Lower leg skin (tissue), 3 donors: ENCODE results near the gene EVA1A.

Source experiments
- POLR2A ChIP-seq, 2 donors: fragments of 450-650 bp; IDR thresholded peaks; one replicate each; pipeline ENCODE4 v1.6.1; 2016 to 2017; ENCODE audit warnings: antibody characterized with exemption in 2 of 2, mild to moderate bottlenecking in 1 of 2, moderate library complexity in 1 of 2
- TF ChIP-seq, protein P1 (sequence below), 3 donors: fragments of 450-650 bp; IDR thresholded peaks; one replicate each; pipeline ENCODE4 v1.5.1; 2016; ENCODE audit warnings: antibody characterized with exemption in 3 of 3, mild to moderate bottlenecking in 3 of 3, moderate library complexity in 2 of 3

DNA sequence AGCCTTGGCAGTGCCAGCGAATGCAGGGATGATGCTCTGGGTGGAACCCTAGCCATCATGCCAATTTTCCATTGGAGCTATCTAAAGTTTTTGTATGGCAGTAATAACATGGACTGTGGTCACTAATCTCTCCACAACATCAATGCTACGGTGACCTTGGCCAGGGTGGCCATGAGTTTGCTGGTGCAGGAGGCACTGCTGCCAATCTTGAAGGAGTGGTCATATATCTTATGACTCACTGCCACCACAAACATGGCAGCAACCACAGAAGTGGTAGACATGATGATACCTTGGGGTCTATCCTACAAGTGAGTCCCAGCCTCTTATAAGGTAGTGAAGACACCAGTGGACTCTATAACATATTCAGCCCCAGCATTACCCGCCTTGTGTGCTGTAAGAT, 104.6 kb downstream of the EVA1A start:
- TF ChIP-seq, protein P1, sequence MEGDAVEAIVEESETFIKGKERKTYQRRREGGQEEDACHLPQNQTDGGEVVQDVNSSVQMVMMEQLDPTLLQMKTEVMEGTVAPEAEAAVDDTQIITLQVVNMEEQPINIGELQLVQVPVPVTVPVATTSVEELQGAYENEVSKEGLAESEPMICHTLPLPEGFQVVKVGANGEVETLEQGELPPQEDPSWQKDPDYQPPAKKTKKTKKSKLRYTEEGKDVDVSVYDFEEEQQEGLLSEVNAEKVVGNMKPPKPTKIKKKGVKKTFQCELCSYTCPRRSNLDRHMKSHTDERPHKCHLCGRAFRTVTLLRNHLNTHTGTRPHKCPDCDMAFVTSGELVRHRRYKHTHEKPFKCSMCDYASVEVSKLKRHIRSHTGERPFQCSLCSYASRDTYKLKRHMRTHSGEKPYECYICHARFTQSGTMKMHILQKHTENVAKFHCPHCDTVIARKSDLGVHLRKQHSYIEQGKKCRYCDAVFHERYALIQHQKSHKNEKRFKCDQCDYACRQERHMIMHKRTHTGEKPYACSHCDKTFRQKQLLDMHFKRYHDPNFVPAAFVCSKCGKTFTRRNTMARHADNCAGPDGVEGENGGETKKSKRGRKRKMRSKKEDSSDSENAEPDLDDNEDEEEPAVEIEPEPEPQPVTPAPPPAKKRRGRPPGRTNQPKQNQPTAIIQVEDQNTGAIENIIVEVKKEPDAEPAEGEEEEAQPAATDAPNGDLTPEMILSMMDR (IDR thresholded peaks at IDR 0.05): no peak
- TF ChIP-seq POLR2A (IDR thresholded peaks at IDR 0.05): no peak
